CD4-positive, alpha-beta T cell treated with Interleukin-15 for 4 hours (primary cell): Measurements from ENCODE around the gene SPTLC3.

Experiments
- DNase-seq: peaks from one replicate; pipeline ENCODE4 v3.0.0-alpha.2; 2020; ENCODE audit warnings: low spot score

The SPTLC3 gene

DNA sequence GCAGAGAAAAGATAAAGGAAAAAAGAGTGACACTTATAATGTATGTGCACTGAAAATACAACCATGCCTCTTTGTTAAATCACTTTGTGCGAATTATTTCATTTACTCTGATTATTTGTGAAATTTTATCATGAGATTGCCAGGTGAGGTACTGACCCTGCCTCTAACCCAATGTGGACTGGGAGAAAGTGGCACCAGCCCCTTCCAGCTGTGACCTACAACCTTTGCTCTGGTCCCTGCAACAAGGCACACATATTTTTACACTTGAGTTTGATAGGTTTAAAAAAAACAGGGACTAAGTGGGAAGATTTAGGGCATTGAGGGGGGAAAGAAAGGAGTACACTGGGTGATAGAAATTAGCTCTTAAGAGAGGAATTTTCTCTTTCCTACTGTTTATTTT lies 132.0 kb downstream of the SPTLC3 start:
- DNase-seq = no peak

DNA sequence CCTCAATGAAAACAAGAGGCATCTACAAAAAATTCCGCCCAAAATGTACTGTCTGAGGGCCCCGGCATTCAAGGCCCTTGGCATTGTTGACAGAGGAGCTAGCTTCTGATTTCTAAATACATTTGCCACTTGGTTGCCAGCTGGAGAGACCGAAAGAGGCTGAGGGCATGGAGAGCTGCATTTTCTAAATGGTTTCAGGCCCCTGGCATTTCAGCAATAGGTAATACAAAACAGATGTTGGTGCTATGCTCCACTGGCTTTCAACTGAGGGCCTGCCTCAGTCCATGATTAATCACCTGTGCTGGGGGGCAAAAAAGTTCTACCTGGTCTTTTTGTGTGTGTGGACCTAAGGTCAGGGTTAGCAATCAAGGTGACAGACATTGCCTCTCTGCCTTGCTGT lies 132.8 kb downstream of the SPTLC3 start:
- no peak for DNase-seq

DNA sequence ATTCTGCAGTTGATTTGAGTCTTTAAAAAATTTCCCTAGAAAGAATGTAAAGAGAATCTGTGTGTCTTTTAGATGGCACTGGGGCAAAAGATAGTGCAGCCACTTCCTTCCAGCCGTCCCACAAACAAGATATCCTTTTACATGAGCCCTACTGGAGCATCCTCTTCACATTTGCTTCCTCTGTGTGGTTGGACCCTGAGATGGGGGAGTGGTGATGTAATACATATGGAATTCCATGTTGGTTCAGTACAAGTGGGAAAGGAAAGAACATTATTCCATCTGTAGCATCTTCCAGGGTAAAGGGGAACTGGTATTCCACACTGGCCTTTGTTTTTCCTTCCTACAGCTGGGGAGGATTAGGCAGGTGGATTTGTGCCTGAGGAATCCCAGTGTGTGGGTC lies 133.4 kb downstream of the SPTLC3 start:
- DNase-seq = no peak

DNA sequence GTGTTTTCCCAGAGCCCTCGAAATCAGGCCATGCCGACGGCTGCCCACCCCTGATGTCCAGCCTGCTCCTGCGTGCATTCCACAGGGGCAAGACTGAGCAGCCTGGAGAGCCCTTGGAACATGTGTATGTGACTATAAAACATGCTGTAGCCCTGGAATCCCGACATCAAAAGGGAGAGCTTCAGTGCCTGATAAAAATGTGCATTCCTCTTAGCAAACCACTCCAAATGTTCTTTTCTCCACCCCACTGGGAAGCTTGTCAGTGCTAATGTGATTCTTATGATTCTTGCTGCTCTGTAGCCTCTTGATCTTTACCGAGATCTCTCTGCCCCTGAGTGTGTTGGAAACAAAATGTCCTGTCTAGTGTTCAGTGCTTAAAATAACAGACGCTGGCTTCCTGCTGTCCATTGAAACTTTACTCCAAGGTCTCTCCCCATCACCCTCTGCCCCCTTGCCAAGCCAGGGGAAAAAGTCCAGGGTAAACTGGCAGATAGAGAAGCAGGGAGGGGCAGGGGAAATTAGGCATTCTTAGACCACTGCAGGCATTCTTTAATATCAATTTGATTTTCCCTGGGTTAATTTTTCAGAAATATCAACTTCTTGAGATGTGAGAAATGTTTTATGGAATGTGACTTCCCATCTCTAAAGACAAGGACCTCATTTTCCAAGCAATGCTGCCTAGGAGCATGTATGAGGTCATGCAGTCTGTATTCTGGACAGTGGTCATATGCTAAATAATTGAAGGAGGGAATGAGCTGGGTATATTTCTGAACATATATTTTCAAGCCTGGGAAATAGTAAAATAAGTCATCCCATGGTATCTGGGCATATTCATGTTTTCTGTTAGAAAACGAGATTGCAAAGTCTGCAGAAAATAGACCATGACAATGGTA lies 138.5 kb downstream of the SPTLC3 start:
- no peak for DNase-seq

DNA sequence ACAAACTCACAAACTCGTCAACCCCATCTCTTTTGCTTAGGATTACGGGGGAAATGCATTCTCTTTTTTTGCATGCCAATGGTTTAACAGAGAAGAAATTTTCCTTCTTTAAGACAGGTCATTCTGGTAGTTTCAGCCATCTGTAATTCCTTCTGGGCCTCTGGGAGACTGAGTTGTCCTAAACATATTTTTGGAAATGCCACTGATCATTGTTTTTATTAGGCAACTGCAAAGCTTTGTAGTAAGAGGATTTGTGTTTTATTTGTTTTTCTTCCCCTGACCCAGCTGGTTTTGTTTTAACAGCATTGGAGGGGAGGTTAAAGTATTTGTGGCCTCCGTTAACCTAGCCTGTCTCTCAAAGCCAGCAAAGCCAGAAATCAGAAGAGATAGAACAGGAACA lies 139.2 kb downstream of the SPTLC3 start:
- no peak for DNase-seq

DNA sequence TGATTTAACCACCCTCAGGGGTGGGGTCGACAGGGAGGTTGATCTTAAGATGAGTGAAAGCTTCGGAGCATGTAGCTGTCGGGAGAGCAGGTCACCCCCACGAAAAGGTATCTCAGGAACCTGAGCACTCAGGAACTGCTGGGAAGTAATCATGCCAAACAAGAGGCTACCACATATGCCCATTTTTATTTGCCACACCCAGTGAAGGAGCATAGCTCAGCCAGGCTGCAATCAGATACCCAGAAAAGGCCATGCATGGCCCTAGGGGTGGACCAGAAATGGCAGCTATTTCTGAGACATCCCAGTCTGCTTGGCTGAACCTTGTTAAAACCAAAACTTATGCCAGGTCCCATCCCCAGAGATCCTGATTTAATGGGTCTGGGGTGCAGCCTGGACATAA lies 139.6 kb downstream of the SPTLC3 start:
- no peak for DNase-seq

DNA sequence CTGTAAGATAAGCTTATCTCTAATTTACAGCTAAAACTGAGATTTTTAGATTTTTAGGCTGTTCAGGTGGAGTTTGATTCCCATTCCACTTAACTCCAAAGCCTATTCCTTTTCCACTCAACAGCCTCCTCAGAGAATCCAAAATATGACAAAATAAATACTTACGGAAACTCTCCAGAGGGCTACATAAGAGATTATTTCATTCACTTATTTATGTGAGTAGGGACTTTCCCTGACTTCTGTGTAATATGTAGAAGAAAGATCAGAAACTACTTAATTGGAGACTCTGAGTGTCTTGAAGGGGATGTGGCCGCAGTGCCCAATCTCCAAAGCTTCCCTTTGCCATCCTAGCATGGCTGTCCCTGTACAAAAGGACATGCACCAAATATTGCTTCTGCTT lies 140.2 kb downstream of the SPTLC3 start:
- DNase-seq = no peak

DNA sequence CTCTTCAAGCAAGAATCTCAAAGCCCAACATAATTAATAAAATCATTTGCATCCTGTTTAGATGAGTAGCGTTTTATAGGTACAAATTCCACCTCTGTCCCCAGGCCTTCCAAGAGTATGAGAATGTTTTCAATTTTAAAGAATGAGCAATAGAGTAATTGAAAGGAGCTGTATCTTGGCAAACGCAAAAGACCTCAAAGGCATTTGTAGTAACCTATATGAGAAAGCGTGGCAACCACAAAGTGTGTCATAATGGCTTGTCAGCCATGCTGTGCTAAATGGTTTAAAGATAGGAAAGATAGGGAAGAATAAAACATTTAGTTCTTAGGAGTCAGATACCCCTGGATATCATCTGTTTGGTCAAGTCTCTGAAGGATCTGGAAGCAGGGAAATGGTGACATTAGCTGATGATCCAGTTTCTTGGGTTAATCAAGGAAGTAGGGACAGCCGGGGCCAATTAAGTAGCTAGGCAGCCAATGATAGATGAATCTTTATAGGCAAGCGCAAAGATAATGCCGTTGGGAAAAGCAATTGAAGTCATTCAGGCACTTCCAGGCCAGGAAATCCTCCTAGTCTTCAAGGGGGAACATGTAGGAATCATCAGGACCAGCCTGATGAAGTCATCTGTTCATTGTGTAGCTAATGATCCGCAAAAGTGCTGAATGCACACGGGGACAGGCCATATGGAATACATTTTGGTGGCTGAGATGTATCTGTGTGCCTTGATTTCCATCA lies 140.8 kb downstream of the SPTLC3 start:
- DNase-seq = no peak

DNA sequence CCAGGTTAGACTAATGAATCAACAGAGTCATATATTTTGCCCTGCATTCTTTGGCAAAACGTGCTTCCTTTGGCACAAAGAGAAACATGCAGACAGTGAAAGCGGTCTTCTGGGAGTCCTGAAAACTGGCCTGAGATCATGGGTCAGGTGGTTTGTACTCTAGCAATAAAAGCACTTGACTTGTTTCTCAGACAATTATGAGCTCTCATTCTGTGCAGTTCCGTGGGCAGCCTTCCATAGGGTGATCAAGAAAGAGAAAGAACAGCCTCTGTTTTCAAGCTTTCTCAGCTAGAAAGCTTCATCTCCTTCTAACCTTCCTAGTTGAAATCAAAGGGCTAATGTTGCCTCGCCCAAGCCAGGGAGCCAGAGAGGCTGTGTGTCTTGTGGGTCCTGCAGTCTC lies 149.6 kb downstream of the SPTLC3 start:
- DNase-seq = no peak

DNA sequence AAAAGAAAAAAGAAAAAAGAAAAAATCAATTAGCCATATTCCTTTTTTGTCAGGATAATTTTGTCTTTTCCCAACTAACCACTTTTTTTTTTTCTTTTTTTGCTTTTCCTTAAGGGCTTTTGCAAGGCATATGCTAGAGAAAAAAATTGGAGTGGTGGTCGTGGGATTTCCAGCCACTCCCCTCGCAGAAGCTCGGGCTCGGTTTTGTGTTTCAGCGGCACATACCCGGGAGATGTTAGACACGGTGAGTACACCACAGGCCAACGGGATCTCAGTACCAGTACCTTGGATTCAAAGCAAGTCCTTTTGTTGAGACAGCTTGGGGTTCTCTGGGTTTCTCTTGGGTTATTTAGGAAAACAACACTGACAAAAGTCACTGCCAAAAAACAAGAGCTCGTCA lies 151.1 kb downstream of the SPTLC3 start:
- DNase-seq = no peak

DNA sequence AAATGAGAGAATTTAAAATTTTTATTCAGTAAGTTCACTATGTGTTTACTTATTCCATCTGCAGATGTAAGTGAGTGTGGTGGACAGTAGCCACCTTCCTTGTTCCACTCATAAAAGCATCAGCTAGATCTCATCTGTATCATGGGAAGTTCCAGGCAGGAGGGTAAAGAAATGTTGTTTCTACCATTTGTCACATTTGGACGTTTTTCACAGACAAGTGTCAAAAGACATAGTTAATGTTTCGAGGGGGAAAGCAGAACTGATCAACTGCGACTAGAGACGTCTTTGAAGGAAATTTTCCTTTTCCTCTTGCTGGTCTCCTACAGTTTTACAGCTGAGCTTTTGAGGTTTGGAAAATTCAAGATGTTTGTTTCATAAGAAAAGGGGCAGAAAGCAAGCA lies 156.4 kb downstream of the SPTLC3 start:
- no peak for DNase-seq

DNA sequence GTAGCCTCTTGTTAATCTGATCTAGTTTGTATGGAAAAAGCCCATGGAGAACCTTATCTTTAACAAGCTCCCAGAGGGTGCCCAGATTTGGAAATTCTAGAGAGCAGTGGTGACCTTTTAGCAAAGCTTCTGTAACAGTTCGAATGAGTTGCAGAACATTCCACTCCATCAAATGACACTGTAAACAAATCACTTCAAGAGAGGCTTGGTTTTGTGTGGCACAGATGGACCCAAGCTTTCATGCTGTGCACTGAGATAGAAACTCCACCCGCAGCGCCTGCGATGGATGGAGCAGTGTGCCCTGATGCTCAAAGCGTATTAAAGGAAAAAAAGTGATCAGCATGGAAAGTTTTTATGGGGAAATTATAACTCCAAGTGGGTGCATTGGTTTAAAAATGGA lies 157.2 kb downstream of the SPTLC3 start:
- DNase-seq = no peak

DNA sequence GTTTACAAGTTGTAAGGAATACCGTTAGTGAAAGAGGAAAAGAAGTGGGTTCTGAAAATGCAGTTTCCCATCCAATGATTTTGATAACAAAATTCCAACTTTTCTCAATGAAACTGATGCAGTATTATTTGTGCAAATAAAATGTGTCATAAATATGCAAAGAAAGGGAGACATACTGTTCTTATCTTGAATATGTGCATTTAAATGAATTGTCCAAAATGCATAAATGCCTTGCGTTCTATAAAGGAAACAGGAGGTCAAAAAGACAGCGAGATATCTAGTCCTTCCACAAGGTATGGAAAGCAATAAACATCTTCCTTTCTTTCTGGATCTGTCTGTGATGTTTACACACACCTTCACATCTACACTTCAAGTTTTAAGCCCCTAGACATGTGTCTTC lies 157.7 kb downstream of the SPTLC3 start:
- no peak for DNase-seq

DNA sequence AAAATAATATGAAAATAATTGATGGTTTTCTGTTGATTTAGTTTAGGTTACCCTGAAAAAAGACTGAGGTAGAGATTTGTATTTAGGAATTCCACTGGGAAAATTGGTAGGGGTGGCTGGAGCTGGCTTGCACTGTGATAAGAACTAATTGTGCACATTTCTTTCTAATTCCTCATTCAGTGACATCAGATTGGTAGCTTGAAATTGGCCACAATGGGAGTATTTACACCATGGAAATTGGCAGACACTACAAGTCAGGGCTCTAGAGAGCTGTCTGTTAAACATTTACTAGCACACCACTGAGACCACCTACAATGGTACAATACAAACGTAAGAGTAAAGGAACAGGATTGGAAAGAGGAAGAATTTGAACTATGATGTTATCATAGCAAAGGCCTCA lies 160.3 kb downstream of the SPTLC3 start:
- DNase-seq = no peak

DNA sequence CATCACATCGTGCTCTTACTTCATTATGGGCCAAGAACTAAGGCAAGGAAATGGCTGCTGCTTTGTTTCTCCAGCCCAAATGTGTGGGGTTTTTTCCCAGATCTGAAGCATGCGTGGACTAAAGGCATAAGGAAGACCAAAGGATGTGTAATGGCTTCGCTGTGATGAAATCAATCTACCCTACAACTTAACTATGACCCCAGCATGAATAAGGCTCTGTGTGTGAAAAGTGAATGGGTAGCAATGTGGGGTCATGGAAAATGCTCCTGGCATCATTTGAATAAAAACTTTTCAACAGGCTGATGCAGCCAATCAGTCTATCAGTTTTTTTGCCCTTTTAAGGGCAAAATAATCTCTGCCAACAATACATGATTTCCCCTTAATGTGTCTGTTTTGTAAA lies 162.0 kb downstream of the SPTLC3 start:
- DNase-seq = no peak

DNA sequence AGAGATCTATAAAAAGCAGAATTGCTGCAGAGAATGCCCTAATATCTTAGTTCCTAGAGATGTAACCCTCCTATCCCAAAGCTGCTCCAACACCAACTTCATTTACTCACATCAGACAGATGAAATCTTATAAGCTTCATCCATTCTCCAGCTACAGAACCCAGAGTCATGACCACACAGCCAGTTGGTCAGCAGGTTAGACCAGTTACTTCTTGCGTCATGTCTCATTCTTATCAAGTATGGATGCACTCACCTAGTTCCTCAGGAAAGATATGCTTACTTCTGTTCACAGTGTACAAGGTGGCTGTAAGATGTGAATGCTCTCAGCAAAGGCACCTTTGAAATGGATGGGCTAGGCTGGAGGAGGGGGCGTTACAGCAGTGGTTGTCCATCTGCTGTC lies 164.4 kb downstream of the SPTLC3 start:
- no peak for DNase-seq

DNA sequence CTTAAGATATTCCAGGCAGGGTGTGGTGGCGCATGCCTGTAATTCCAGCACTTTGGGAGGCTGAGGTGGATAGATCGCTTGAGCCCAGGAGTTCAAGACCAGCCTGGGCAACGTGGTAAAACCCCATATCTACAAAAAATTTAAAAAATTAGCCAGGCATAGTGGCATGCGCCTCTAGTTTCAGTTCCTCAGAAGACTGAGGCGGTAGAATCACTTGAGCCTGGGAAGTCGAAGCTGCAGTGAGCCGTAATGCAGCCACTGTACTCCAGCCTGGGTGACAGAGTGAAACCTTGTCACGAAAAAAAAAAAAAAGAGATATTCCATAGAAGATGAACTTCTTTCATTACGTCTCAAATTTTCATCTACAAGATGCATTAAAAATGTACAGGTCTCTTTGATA lies 165.6 kb downstream of the SPTLC3 start:
- no peak for DNase-seq

DNA sequence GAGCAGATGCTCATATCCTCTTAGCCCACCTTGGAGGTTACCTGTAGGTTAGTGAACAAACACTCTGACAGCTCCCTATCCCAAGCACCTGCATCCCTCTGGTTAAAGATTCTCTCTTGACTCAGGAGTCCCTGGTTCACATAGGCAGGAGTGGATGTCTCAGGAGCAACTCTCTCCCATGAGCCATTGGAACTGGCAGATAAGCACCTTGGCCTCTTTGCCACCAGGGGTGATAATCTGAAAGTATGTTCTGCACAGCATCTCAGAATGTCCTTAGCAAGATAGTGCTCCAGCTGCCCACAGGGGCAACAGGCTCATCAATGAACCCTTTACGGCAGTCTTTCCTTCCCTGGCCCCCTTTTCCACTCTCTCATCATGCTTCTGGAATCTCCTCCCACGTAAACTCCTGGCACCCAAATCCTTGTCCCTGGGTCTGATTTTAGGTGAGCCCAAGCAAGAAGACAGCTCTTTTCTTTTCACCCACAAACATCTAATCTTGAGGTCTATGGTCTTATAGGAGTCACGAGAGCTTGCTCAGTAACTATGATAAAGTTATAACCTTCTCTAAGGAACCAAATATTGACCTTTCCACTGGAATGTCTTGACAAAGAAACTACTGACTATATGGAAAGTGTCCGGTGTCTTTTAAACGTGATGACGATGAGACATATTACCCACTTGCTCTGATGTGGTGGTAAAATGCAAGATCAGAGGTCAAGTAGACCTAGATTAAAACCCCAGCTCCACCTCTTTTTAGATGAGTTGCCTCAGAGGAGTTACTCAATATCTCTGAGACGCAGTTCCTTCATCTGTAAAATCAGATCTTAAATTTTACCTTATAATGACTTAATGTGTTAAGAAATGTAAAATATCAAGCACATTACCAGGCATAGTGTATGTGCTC lies 172.5 kb downstream of the SPTLC3 start:
- no peak for DNase-seq

DNA sequence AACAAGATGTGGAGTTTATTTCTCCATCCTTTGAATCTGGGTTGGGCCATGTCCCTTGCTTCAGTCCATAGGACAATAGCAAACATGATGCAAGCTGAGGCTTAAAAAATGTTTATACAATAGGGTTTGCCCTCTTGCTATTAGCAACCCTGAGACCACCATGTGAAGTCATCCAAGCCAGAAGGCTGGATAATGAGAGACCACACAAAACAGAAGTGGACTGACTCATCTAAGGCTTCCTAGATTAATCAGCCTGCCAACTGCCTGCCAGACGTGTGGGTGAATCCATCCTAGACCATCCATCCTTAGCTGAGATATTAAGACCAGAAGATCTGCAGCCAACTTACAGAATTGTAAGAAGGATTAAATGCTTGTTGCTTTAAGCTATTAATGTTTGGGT lies 174.2 kb downstream of the SPTLC3 start:
- no peak for DNase-seq

DNA sequence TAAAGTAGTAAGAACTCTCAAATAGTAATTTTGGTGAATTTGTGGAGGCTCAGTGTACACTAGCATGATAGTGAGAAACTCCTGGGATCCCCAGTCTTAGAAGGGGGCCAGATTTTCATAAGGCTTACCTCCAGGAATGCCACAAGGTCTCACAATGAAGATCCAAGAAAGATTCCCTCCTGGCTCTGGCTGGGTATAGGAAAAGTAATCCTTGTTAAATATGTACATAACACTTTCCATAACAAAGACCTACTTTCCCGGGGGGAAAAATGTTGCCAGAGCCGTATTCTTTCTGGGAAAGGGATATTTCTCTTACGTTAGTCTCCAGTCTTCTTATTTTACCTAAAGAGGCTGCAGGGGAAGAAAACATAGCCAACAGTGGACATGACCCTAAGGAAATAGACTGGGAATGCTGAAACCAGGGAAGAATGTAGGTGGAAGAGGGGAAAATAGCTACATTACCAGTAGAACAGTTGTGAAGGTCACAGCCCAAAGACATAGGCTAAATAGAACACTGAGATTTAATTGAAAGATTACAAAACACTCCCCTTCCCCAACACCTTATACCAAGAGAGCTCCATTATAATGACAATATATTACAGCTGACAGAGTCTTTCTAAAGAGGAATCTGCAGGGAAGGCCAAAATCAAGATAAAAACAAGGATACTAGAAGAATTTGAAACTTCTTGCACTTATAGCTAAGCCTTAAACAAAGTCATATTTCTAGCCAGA lies 177.4 kb downstream of the SPTLC3 start:
- DNase-seq = no peak

DNA sequence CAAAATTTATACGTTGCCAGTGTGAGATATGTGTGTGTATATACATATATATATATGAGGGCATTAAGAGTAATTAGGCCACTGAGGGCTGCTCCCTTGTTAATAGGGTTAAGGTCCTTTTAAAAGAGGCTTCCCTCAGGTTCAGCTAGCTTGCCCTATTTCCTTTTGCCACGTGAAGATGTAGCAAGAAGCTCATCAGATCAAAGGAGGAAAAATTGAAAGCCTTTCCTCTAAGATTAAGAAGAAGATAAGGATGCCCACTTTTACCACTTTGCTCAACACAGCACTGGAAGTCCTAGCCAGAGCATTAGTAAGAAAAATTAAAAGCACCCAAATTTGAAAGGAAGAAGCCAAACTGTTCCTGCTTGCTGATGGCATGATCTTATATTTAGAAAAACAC lies 179.1 kb downstream of the SPTLC3 start:
- no peak for DNase-seq

DNA sequence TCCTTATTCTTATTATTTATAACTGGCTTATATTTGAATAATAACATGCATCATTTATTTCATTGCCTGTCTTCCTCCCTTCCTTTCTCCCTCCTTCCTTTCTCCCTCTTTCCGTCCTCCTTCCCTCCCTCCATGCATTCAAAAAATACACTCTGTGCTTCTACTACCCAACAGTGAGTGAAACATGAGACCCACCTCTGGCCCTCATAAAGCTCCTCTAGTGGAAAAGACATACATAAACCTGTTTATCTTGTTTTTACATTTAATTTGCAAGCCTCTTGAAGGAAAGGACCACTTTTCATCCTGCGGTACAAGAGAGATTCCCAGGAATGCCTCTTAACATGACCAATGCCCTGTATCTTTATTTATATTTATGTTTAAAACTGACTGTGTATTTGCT lies 190.5 kb downstream of the SPTLC3 start:
- DNase-seq = no peak
